GM08714 (cell line): ENCODE measurements around the gene CDH18.

Source experiments
- H3K4me3 ChIP-seq: fragments of 200-500 bp; sonication (Bioruptor generic); 2 replicates; pipeline ENCODE4 v1.5.1; 2014; ENCODE audit warnings: mild to moderate bottlenecking, low read length, inconsistent platforms
- ZNF274 ChIP-seq: IDR thresholded peaks from 2 replicates; pipeline ENCODE4 v1.6.1; 2012; ENCODE audit warnings: mild to moderate bottlenecking, low read depth, low read length

CDH18 gene

GRCh38 chr5:19770396-19770795 lies 217.6 kb downstream of the CDH18 start:
- H3K4me3 ChIP-seq, result no peak overlapping the region
- no peak for TF ChIP-seq ZNF274

GRCh38 chr5:19767987-19768386 lies 220.0 kb downstream of the CDH18 start:
- no peak overlapping the region for H3K4me3 ChIP-seq
- TF ChIP-seq ZNF274, result no peak

DNA sequence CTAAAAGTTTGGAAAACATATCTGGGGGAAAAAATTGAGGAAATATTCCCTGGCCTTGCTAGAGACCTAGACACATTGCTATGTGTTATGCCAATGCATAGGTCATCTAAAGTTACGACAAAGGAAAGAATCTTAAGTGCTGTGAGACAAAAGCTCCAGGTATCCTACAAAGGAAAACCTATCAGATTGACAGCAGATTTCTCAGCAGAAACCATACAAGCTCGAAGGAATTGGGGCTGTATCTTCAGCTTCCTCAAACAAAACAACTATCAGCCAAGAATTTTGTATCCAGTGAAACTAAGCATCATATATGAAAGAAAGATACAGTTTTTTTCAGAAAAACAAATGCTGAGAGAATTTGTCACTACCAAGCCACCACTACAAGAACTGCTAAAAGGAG lies 234.4 kb downstream of the CDH18 start:
- TF ChIP-seq ZNF274, result no peak
- H3K4me3 ChIP-seq, result no peak overlapping the region

DNA sequence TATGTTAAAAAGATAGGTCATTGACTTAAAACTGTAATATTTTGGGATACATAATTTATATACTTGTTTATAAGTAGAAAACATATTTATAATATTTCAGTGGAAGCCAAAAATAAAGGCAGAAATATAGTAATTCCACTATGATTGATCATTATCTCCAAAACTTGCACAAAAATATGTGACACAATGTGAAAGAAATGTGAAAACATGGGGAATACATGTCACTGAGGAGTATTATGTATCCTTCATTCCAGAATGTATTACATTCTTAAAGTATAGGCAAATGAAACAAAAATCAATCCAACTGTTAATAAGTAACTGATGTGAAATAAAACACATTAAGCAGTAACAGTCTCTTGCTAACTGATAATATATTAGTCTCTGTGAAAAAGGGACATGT lies 236.7 kb downstream of the CDH18 start:
- no peak for TF ChIP-seq ZNF274
- no peak overlapping the region for H3K4me3 ChIP-seq

DNA sequence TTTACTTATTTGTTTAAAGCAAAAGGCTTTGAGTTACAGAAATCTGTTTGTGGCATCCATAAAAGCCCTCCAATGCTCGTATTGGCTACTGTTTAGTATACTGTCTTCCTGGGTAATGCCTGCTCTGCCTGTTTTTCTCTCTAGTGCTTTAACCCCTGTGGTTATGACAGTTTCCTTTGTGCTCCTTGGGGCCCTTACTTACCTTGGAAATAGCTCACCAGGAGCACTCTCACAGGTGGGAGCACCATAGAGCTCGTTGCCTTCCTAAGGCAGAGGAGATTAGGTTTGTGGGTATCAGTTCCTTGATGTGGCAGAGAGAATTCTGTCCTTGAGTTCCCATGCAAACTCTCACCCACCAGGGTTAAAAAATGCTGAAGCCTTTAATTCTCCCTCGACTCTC lies 242.8 kb downstream of the CDH18 start:
- TF ChIP-seq ZNF274, result no peak
- no peak overlapping the region for H3K4me3 ChIP-seq

GRCh38 chr5:19739671-19740070 lies 248.3 kb downstream of the CDH18 start:
- TF ChIP-seq ZNF274, result no peak

GRCh38 chr5:19734776-19735175 lies 253.2 kb downstream of the CDH18 start:
- H3K4me3 ChIP-seq, result no peak overlapping the region
- no peak for TF ChIP-seq ZNF274

More at GRCh38 chr5:19739671-19740070, 248.3 kb downstream of the CDH18 start:
- no peak overlapping the region for H3K4me3 ChIP-seq

- H3K4me3 ChIP-seq, result no peak overlapping the region
Observed at GRCh38 chr5:19733612-19734495, 254.1 kb downstream of the CDH18 start.

GRCh38 chr5:19728571-19728970 lies 259.4 kb downstream of the CDH18 start:
- no peak for TF ChIP-seq ZNF274

More at GRCh38 chr5:19733612-19734495, 254.1 kb downstream of the CDH18 start:
- no peak for TF ChIP-seq ZNF274

DNA sequence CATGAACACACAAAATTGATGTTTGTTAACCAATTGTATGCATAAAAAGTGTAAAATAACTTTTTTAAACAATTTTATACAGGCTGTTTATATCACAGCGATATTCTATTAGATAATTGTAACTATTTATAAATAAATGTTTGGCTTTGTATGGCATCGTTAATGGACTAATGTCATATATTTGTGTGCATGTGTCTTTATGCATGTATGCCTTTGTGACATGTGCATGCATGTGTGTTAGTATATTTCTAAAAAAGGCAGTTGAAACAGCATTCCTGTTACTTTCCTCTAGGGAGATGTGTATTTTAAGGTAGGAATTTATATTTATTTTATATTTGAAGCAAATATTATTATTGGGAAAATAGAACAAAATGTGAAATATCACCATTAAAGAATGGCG lies 268.9 kb downstream of the CDH18 start:
- no peak overlapping the region for H3K4me3 ChIP-seq
- TF ChIP-seq ZNF274, result no peak

More at GRCh38 chr5:19728571-19728970, 259.4 kb downstream of the CDH18 start:
- no peak overlapping the region for H3K4me3 ChIP-seq

DNA sequence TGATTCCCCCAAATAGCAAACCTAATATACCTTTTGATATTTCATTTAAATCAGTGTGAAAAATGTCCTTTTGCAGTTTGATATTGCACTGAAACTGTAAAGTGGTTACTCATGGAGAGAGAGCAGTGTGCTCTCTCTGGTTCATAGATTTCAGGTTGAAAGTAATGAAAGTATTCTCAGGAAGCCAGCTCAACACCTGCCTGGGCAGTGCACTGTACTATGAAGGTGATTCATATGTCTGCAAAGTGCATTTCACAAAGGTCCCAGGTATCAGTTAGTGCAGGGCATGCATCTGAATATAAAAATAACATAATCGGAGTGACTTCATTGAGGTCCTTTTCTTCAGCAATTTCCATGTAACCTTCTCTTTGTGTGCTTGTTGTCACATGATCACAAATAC lies 274.3 kb downstream of the CDH18 start:
- TF ChIP-seq ZNF274, result no peak
- H3K4me3 ChIP-seq, result no peak overlapping the region

GRCh38 chr5:19709403-19709802 lies 278.6 kb downstream of the CDH18 start:
- H3K4me3 ChIP-seq, result no peak overlapping the region
- TF ChIP-seq ZNF274, result no peak

GRCh38 chr5:19706776-19707175 lies 281.2 kb downstream of the CDH18 start:
- H3K4me3 ChIP-seq, result no peak overlapping the region
- TF ChIP-seq ZNF274, result no peak

- TF ChIP-seq ZNF274, result no peak
- no peak overlapping the region for H3K4me3 ChIP-seq
Observed at GRCh38 chr5:19701731-19702130, 286.3 kb downstream of the CDH18 start.

GRCh38 chr5:19694949-19695611 lies 292.9 kb downstream of the CDH18 start:
- no peak overlapping the region for H3K4me3 ChIP-seq
- no peak for TF ChIP-seq ZNF274
